Pulmonary artery endothelial cell (primary cell): ENCODE data around the gene SRSF7. TPM values are rescaled to one million over a fixed set of nuclear protein-coding genes. Genes with fewer than 3 reads are reported as not detected.
"Not testable (repeated sequence)": the region's sequence is repeated elsewhere in the genome, so short reads cannot be mapped to it uniquely, and the experiment has no call there.

Experiments
- DNase-seq: peaks from one replicate; pipeline ENCODE4 v3.0.0-alpha.2; 2011; ENCODE audit warnings: low read depth, low spot score
- total RNA-seq: library from RNA; depleted of rRNA; stranded (reverse); fragments of >200 nt; gene quantifications from 2 replicates; pipeline ENCODE4 v1.2.3, GENCODE V29; 2014

Gene SRSF7
- total RNA-seq, 1 donor from 2014 or later: 181 TPM

- DNase-seq: not testable (repeated sequence)
These were observed 47.8 kb downstream of the SRSF7 start for GRCh38 chr2:38703336-38703735.

- no peak for DNase-seq
These were observed 48.7 kb downstream of the SRSF7 start for GRCh38 chr2:38702413-38702812.

GRCh38 chr2:38701542-38701941 is 49.6 kb downstream of the SRSF7 start:
- no peak for DNase-seq

- no peak for DNase-seq
These were observed 50.2 kb downstream of the SRSF7 start for GRCh38 chr2:38700881-38701458.

GRCh38 chr2:38700113-38700785 is 50.9 kb downstream of the SRSF7 start:
- no peak for DNase-seq

GRCh38 chr2:38698467-38699003 is 52.6 kb downstream of the SRSF7 start:
- DNase-seq: no peak

- no peak for DNase-seq
These were observed 53.9 kb downstream of the SRSF7 start for GRCh38 chr2:38697116-38697840.

Other genes with a start within 250 kb of the SRSF7 start
- gene HNRNPLL, start 148.4 kb downstream of the SRSF7 start, total RNA-seq: 36.7 and 50.0 TPM in 2 replicates
- gene GALM, start 85.2 kb downstream of the SRSF7 start, total RNA-seq: 3.5 and 11.2 TPM in 2 replicates
- 9.0 and 19.2 TPM in 2 replicates for gene GEMIN6, start 26.8 kb upstream of the SRSF7 start, total RNA-seq
- 23.5 and 24.3 TPM in 2 replicates for gene DHX57, start 124.6 kb upstream of the SRSF7 start, total RNA-seq
- 14.0 and 14.6 TPM in 2 replicates for gene MORN2, start 124.6 kb upstream of the SRSF7 start, total RNA-seq
- 0.07 and 0.11 TPM in 2 replicates for gene ARHGEF33, start 138.5 kb upstream of the SRSF7 start, total RNA-seq